GM23338 (cell line): Measurements from ENCODE around the gene PNMA8B. TPM values are rescaled to one million over a fixed set of nuclear protein-coding genes. Genes with fewer than 3 reads are reported as not detected.

Experiments used
- ATAC-seq: fragments of 200-7000 bp; cut with Tn5 transposase; 3 replicates; pipeline ENCODE4 v1.9.1; 2020
- DNase-seq: peaks from one replicate; pipeline ENCODE4 v3.0.0-alpha.2; 2015; ENCODE audit warnings: low spot score
- H2AFZ ChIP-seq: fragments of 200-600 bp; sonication (generic); 2 replicates; pipeline ENCODE4 v1.8.0; 2016; ENCODE audit warnings: antibody characterized with exemption, mild to moderate bottlenecking, moderate library complexity
- H3F3A ChIP-seq: fragments of 200-600 bp; sonication (generic); replicated peaks from 2 replicates; pipeline ENCODE4 v1.8.0; 2017; ENCODE audit warnings: antibody characterized with exemption, mixed run types, low read depth
- H3K27ac ChIP-seq: fragments of 200-600 bp; sonication (generic); 2 replicates; pipeline ENCODE4 v1.6.1; 2016; ENCODE audit warnings: low read depth
- H3K27me3 ChIP-seq: fragments of 200-600 bp; sonication (generic); 2 replicates; pipeline ENCODE4 v1.8.0; 2016; ENCODE audit warnings: mild to moderate bottlenecking, mixed run types, moderate library complexity; ENCODE audit not compliant: insufficient read depth
- H3K36me3 ChIP-seq: fragments of 200-600 bp; sonication (generic); 2 replicates; pipeline ENCODE4 v1.8.0; 2016; ENCODE audit warnings: mild to moderate bottlenecking; ENCODE audit not compliant: insufficient read depth
- H3K4me1 ChIP-seq: fragments of 200-600 bp; sonication (generic); 2 replicates; pipeline ENCODE4 v1.8.0; 2016; ENCODE audit warnings: mild to moderate bottlenecking, moderate library complexity; ENCODE audit not compliant: insufficient read depth
- H3K4me2 ChIP-seq: fragments of 200-600 bp; sonication (generic); 2 replicates; pipeline ENCODE4 v1.7.1; 2017; ENCODE audit warnings: mixed run types
- H3K4me3 ChIP-seq: fragments of 200-600 bp; sonication (generic); 2 replicates; pipeline ENCODE4 v1.6.1; 2016; ENCODE audit warnings: mixed run types
- H3K79me2 ChIP-seq: fragments of 200-600 bp; sonication (generic); replicated peaks from 2 replicates; pipeline ENCODE4 v1.8.0; 2017; ENCODE audit warnings: mild to moderate bottlenecking; ENCODE audit not compliant: insufficient read depth
- H3K9me2 ChIP-seq: fragments of 200-600 bp; sonication (generic); 2 replicates; pipeline ENCODE4 v1.8.0; 2017; ENCODE audit not compliant: insufficient read depth
- H4K20me1 ChIP-seq: fragments of 200-600 bp; sonication (generic); replicated peaks from 2 replicates; pipeline ENCODE4 v1.8.0; 2017; ENCODE audit warnings: mild to moderate bottlenecking; ENCODE audit not compliant: insufficient read depth
- H3K27ac Mint-ChIP-seq: 2 replicates; pipeline ENCODE4 v1.8.0; 2020; ENCODE audit warnings: inconsistent platforms, mild to moderate bottlenecking, moderate library complexity, mixed read lengths
- H3K27me3 Mint-ChIP-seq: 3 replicates; pipeline ENCODE4 v1.8.0; 2022; ENCODE audit warnings: low read depth, mild to moderate bottlenecking, moderate library complexity, mixed read lengths, inconsistent platforms; ENCODE audit not compliant: insufficient read depth, poor library complexity
- H3K36me3 Mint-ChIP-seq: 3 replicates; pipeline ENCODE4 v1.8.0; 2021; ENCODE audit warnings: low read depth, mild to moderate bottlenecking, inconsistent platforms, moderate library complexity, mixed read lengths
- H3K4me1 Mint-ChIP-seq: 3 replicates; pipeline ENCODE4 v1.8.0; 2020; ENCODE audit warnings: mild to moderate bottlenecking, inconsistent platforms, mixed read lengths
- H3K4me3 Mint-ChIP-seq: 3 replicates; pipeline ENCODE4 v1.8.0; 2021; ENCODE audit warnings: moderate library complexity, mild to moderate bottlenecking, inconsistent platforms, mixed read lengths
- H3K9me3 Mint-ChIP-seq: 3 replicates; pipeline ENCODE4 v1.8.0; 2020; ENCODE audit warnings: moderate library complexity, mild to moderate bottlenecking, inconsistent platforms, mixed read lengths
- CTCF ChIP-seq, 2 experiments: fragments of 200-600 bp in 1 of 2; sonication (generic) in 1 of 2; conservative IDR thresholded peaks; 2 replicates each; pipeline versions ENCODE4 v1.5.1 to v1.6.1; 2016 to 2017; ENCODE audit warnings: antibody characterized with exemption in 2 of 2, low read depth in 2 of 2, mild to moderate bottlenecking in 2 of 2, moderate library complexity in 1 of 2
- ETS1 ChIP-seq: IDR thresholded peaks from 2 replicates; pipeline ENCODE4 v1.6.1; 2016; ENCODE audit warnings: antibody characterized with exemption
- EZH2phosphoT487 ChIP-seq: fragments of 200-600 bp; sonication (generic); IDR thresholded peaks from one replicate; pipeline ENCODE4 v1.8.1; 2018; ENCODE audit warnings: antibody characterized with exemption; ENCODE audit not compliant: unreplicated experiment
- NANOG ChIP-seq: IDR thresholded peaks from 2 replicates; pipeline ENCODE4 v1.6.1; 2016; ENCODE audit warnings: antibody characterized with exemption, borderline replicate concordance
- POLR2AphosphoS5 ChIP-seq: IDR thresholded peaks from 2 replicates; pipeline ENCODE4 v1.6.1; 2016; ENCODE audit warnings: antibody characterized with exemption, low read depth
- STAT1 ChIP-seq: IDR thresholded peaks from one replicate; pipeline ENCODE4 v1.6.1; 2016; ENCODE audit warnings: antibody characterized with exemption; ENCODE audit not compliant: unreplicated experiment
- ZNF114 ChIP-seq: fragments of 250-450 bp; sonication (Bioruptor Pico); IDR thresholded peaks from 2 replicates; pipeline ENCODE4 v1.5.0; 2020; ENCODE audit warnings: mild to moderate bottlenecking, moderate library complexity
- ZNF462 ChIP-seq: fragments of 250-450 bp; sonication (Bioruptor Pico); IDR thresholded peaks from 2 replicates; pipeline ENCODE4 v1.5.0; 2020; ENCODE audit warnings: mild to moderate bottlenecking, moderate library complexity
- polyA plus RNA-seq: library from polyadenylated mRNA; unstranded; fragments of >200 nt; fragmentation: Nextera tagmentation; extraction: Ambion mirVana; gene quantifications from 2 replicates; pipeline ENCODE4 v1.2.1, GENCODE V29; 2016
- total RNA-seq: library from RNA; depleted of rRNA; stranded (reverse); fragments of >200 nt; shearing (Covaris generic); gene quantifications from 2 replicates; pipeline ENCODE4 v1.2.3, GENCODE V29; 2014

The PNMA8B gene
- total and polyA plus RNA-seq, 2 experiments from 2014 or later, result 0.44 to 1.7 TPM

GRCh38 chr19:46474211-46474610 is 21.5 kb downstream of the PNMA8B start (continued):
- TF ChIP-seq ZNF462 (CRISPR knock-in tag), result no peak
- no peak for TF ChIP-seq CTCF (conservative IDR thresholded peaks at IDR 0.05; ENCODE audit: low read depth in 2 of 2)
- TF ChIP-seq NANOG, result no peak
- TF ChIP-seq ZNF114 (CRISPR knock-in tag), result no peak

- Histone ChIP-seq H3K4me2 (no peak overlapping the region), H3K79me2 (peaks cover 4% of the 10 kb centered on the region; the same call in 1 of the 2 replicates), H3K4me3 (no peak overlapping the region), H4K20me1 (no peaks in the 10 kb centered on the region), H3K4me1 (peaks cover 14% of the 10 kb centered on the region), H3K27me3 (peaks cover 5% of the 10 kb centered on the region; the same call in 1 of the 2 replicates), H3F3A (0 out of 2 replicates have a peak, but pooled peaks cover 3% of the 10 kb centered on the region), H3K9me2 (no peaks in the 10 kb centered on the region), H2AFZ (no peak overlapping the region), H3K36me3 (no peaks in the 10 kb centered on the region), H3K27ac (no peak overlapping the region)
- no peak for DNase-seq
- no peaks in the 10 kb centered on the region for H3K9me3 Mint-ChIP-seq
- peaks cover 11% of the 10 kb centered on the region for H3K4me1 Mint-ChIP-seq
- H3K27me3 Mint-ChIP-seq, result peaks cover 15% of the 10 kb centered on the region
- H3K27ac Mint-ChIP-seq, result no peak overlapping the region
- H3K4me3 Mint-ChIP-seq, result peak overlapping the region; percentile 32; the same call in 1 of the 3 replicates
- no peak for ATAC-seq
- H3K36me3 Mint-ChIP-seq, result peaks cover 28% of the 10 kb centered on the region
- TF ChIP-seq POLR2AphosphoS5 (no peak), CTCF (conservative IDR thresholded peaks at IDR 0.05; ENCODE audit: low read depth in 2 of 2) (no peak), EZH2phosphoT487 (no peak), ETS1 (no peak), ZNF114 (CRISPR knock-in tag) (no peak), STAT1 (no peak)
Observed at GRCh38 chr19:46472592-46472991, 23.1 kb downstream of the PNMA8B start.
